A549 (cell line): Measurements from ENCODE around the gene WNT7B. TPM values are rescaled to one million over a fixed set of nuclear protein-coding genes. Genes with fewer than 3 reads are reported as not detected.

ENCODE experiments used
- ATAC-seq, 2 experiments: fragments of 200-7000 bp in 1 of 2; fragments of >200 bp in 1 of 2; cut with Nextera tagmentation in 1 of 2; cut with Tn5 transposase in 1 of 2; 3 replicates each; pipeline versions ENCODE4 v1.8.0 to v1.9.1; 2018 to 2020; ENCODE audit warnings: mild to moderate bottlenecking in 1 of 2, moderate library complexity in 1 of 2
- CTCF ChIA-PET: fragments of 300-600 bp; sonication (Branson Sonifier 250); formaldehyde crosslinking; extraction: SDS; loops from one replicate; lab custom pipeline; 2021; ENCODE audit warnings: antibody characterized with exemption, inconsistent platforms; lab: Yijun Ruan, JAX
- POLR2A ChIA-PET: fragments of 350-600 bp; formaldehyde crosslinking; extraction: SDS; loops from one replicate; lab custom pipeline; 2021; ENCODE audit warnings: antibody characterized with exemption, inconsistent platforms; lab: Yijun Ruan, JAX
- DNase-seq, 2 experiments: peaks; one replicate each; pipeline versions ENCODE4 v3.0.0 to v3.0.0-alpha.2; 2011 to 2016; ENCODE audit warnings: low read depth in 1 of 2, low spot score in 1 of 2
- FAIRE-seq: peaks from 2 replicates; lab custom pipeline; 2011; peaks lifted over from hg19 to GRCh38; lab: Jason Lieb, UNC
- H3K27ac ChIP-seq, 2 experiments: fragments of >200 bp; sonication (Bioruptor Twin); formaldehyde crosslinking; 3 replicates each; pipeline ENCODE4 v1.5.1; 2016 to 2017
- H3K4me1 ChIP-seq: fragments of >200 bp; sonication (Bioruptor Twin); formaldehyde crosslinking; 3 replicates; pipeline ENCODE4 v1.6.1; 2016
- H3K4me2 ChIP-seq: fragments of >200 bp; sonication (Bioruptor Twin); formaldehyde crosslinking; 3 replicates; pipeline ENCODE4 v1.6.1; 2016
- H3K4me3 ChIP-seq: fragments of >200 bp; sonication (Bioruptor Twin); formaldehyde crosslinking; 3 replicates; pipeline ENCODE4 v1.5.1; 2016
- H3K9me3 ChIP-seq: fragments of >200 bp; sonication (Bioruptor Twin); formaldehyde crosslinking; 3 replicates; pipeline ENCODE4 v1.6.1; 2016
- BCL3 ChIP-seq: fragments of >200 bp; sonication (Bioruptor Twin); formaldehyde crosslinking; IDR thresholded peaks from 3 replicates; pipeline ENCODE4 v1.6.1; 2016
- EHMT2 ChIP-seq: fragments of 200-600 bp; sonication (generic); IDR thresholded peaks from 2 replicates; pipeline ENCODE4 v1.6.1; 2016; ENCODE audit warnings: antibody characterized with exemption, low read depth, mild to moderate bottlenecking, moderate library complexity
- ELK1 ChIP-seq: fragments of 150-350 bp; IDR thresholded peaks from 2 replicates; pipeline ENCODE4 v1.6.1; 2014; ENCODE audit warnings: low read depth, mild to moderate bottlenecking, low read length
- ESRRA ChIP-seq: fragments of 150-350 bp; IDR thresholded peaks from 2 replicates; pipeline ENCODE4 v1.6.1; 2014; ENCODE audit warnings: mild to moderate bottlenecking, low read length, borderline replicate concordance
- FOSL2 ChIP-seq, 2 experiments: fragments of 450-650 bp in 1 of 2; fragments of >200 bp in 1 of 2; sonication (Bioruptor Twin) in 1 of 2; formaldehyde crosslinking; IDR thresholded peaks; 2 replicates each; pipeline versions ENCODE4 v1.5.0 to v1.6.1; 2016 to 2020; ENCODE audit warnings: mild to moderate bottlenecking in 1 of 2, moderate library complexity in 1 of 2
- FOXS1 ChIP-seq: fragments of 250-450 bp; sonication (Bioruptor Pico); IDR thresholded peaks from 2 replicates; pipeline ENCODE4 v1.5.0; 2020; ENCODE audit warnings: mild to moderate bottlenecking, moderate library complexity
- GATA3 ChIP-seq: IDR thresholded peaks from 2 replicates; pipeline ENCODE4 v1.6.1; 2012; ENCODE audit warnings: borderline replicate concordance
- HOXA7 ChIP-seq: fragments of 250-450 bp; sonication (Bioruptor Pico); IDR thresholded peaks from 2 replicates; pipeline ENCODE4 v1.5.0; 2020; ENCODE audit warnings: mild to moderate bottlenecking, moderate library complexity
- HOXB5 ChIP-seq: fragments of 250-450 bp; sonication (Bioruptor Pico); IDR thresholded peaks from 2 replicates; pipeline ENCODE4 v1.5.0; 2020; ENCODE audit warnings: mild to moderate bottlenecking, moderate library complexity
- KDM1A ChIP-seq: fragments of 200-600 bp; sonication (generic); IDR thresholded peaks from 2 replicates; pipeline ENCODE4 v1.6.1; 2016; ENCODE audit warnings: low read depth, mild to moderate bottlenecking
- MAX ChIP-seq: IDR thresholded peaks from 2 replicates; pipeline ENCODE4 v1.6.1; 2012
- MYC ChIP-seq: IDR thresholded peaks from 2 replicates; pipeline ENCODE4 v1.6.1; 2012; ENCODE audit warnings: mild to moderate bottlenecking, inconsistent platforms, low read length, improper control_type of control experiment, borderline replicate concordance
- PHF8 ChIP-seq: fragments of 200-600 bp; sonication (generic); IDR thresholded peaks from 2 replicates; pipeline ENCODE4 v1.6.1; 2016; ENCODE audit warnings: low read depth, mild to moderate bottlenecking, antibody characterized with exemption, moderate library complexity, borderline replicate concordance
- POLR2AphosphoS2 ChIP-seq: conservative IDR thresholded peaks from 2 replicates; pipeline ENCODE4 v1.6.1; 2012; ENCODE audit warnings: low read length, improper control_type of control experiment, inconsistent platforms
- SREBF2 ChIP-seq: fragments of 450-650 bp; IDR thresholded peaks from 2 replicates; pipeline ENCODE4 v1.6.1; 2014; ENCODE audit warnings: mild to moderate bottlenecking, moderate library complexity
- TFCP2L1 ChIP-seq: fragments of 250-450 bp; sonication (Bioruptor Pico); IDR thresholded peaks from 2 replicates; pipeline ENCODE4 v1.5.0; 2021; ENCODE audit warnings: mild to moderate bottlenecking
- TP53 ChIP-seq: fragments of 250-450 bp; sonication (Bioruptor Pico); IDR thresholded peaks from 2 replicates; pipeline ENCODE4 v1.5.0; 2021; ENCODE audit warnings: mild to moderate bottlenecking, moderate library complexity
- USF2 ChIP-seq: fragments of 450-650 bp; IDR thresholded peaks from 2 replicates; pipeline ENCODE4 v1.6.1; 2014; ENCODE audit warnings: antibody characterized with exemption
- ZC3H11A ChIP-seq: fragments of 450-650 bp; IDR thresholded peaks from 2 replicates; pipeline ENCODE4 v1.6.1; 2014; ENCODE audit warnings: antibody characterized with exemption, mild to moderate bottlenecking
- ZFP36 ChIP-seq: fragments of 450-650 bp; IDR thresholded peaks from 2 replicates; pipeline ENCODE4 v1.6.1; 2014; ENCODE audit warnings: borderline replicate concordance; ENCODE audit not compliant: partially characterized antibody
- WGBS: methylation state at CpG from one replicate; pipeline ENCODE4 v1.1.6; 2017; ENCODE audit errors: missing lambda C conversion rate; 5-methylcytosine and 5-hydroxymethylcytosine counted together
- polyA plus RNA-seq, 4 experiments: library from polyadenylated mRNA; depleted of rRNA in 3 of 4; stranded (reverse); fragments of >200 nt; fragmentation: RNase III in 1 of 4; extraction: RNeasy Plus Mini Kit Qiagen cat#74134 plus additional on column Dnase treatment in 1 of 4; gene quantifications; 2 replicates in 3 of 4; 3 replicates in 1 of 4; pipeline ENCODE4 v1.2.3, GENCODE V29; 2011 to 2017

Gene WNT7B
- polyA plus RNA-seq, 2 of the 4 experiments (the other 2 are of a cell fraction), result 16.9 to 80.8 TPM

GRCh38 chr22:45878051-45878781 is 98.7 kb downstream of the WNT7B start:
- WGBS, result 79% methylated on average over 22 of the region's 25 CpGs
- H3K27ac ChIP-seq, result no peak overlapping the region
- no peak; a peak in 1 of 6 replicates for ATAC-seq
- no peak for TF ChIP-seq HOXA7 (CRISPR knock-in tag)
- no peak for TF ChIP-seq USF2
- no peak for TF ChIP-seq KDM1A
- no peak for TF ChIP-seq FOXS1 (CRISPR knock-in tag)
- no peak for TF ChIP-seq ZC3H11A
- TF ChIP-seq FOSL2 (IDR thresholded peaks at IDR 0.05), result no peak
- TF ChIP-seq FOSL2 (CRISPR knock-in tag; IDR thresholded peaks at IDR 0.05), result no peak
- H3K4me2 ChIP-seq, result no peak overlapping the region
- no peaks in the 10 kb centered on the region for H3K9me3 ChIP-seq
- H3K4me1 ChIP-seq, result no peaks in the 10 kb centered on the region
- H3K4me3 ChIP-seq, result no peak overlapping the region
- DNase-seq, result no peak
- no peak for FAIRE-seq
- ChIA-PET CTCF (interaction anchor here (0.5 to 4.0 kb wide), 3 partner anchors 14 to 43 kb away, joined by 3 to 17 read pairs (median 3); no protein-coding TSS in a partner anchor), POLR2A (no interaction called here)

- no peak for FAIRE-seq
- no peaks in the 10 kb centered on the region for H3K4me1 ChIP-seq
- CTCF ChIA-PET, result interaction anchor here (4.0 kb wide), 1 partner anchor 14 kb away, joined by 17 read pairs; no protein-coding TSS in a partner anchor
Measured at GRCh38 chr22:45877651-45878050, 99.3 kb downstream of the WNT7B start.

GRCh38 chr22:45877036-45877380 is 100.0 kb downstream of the WNT7B start:
- ATAC-seq, result no peak
- Histone ChIP-seq H3K4me2 (no peak overlapping the region), H3K4me1 (no peaks in the 10 kb centered on the region), H3K27ac (no peak overlapping the region), H3K9me3 (peaks cover 8% of the 10 kb centered on the region; the same call in 2 of the 3 replicates), H3K4me3 (no peak overlapping the region)
- POLR2A ChIA-PET, result no interaction called here
- no peak for DNase-seq
- TF ChIP-seq BCL3 (no peak), POLR2AphosphoS2 (no peak), SREBF2 (no peak), MAX (no peak), ESRRA (no peak), HOXB5 (CRISPR knock-in tag) (no peak), TFCP2L1 (CRISPR knock-in tag) (no peak), ELK1 (no peak), GATA3 (no peak), ZC3H11A (no peak)
- TF ChIP-seq, all 56 proteins: peak for 0
- FAIRE-seq, result no peak
- 63% methylated on average over 3 of the region's 3 CpGs for WGBS
- CTCF ChIA-PET, result interaction anchor here (4.0 kb wide), 1 partner anchor 13 kb away, joined by 17 read pairs; no protein-coding TSS in a partner anchor

More at GRCh38 chr22:45877651-45878050, 99.3 kb downstream of the WNT7B start:
- Histone ChIP-seq H3K9me3 (peaks cover 3% of the 10 kb centered on the region; the same call in 1 of the 3 replicates), H3K4me3 (no peak overlapping the region)
- 94% methylated on average over 16 of the region's 18 CpGs for WGBS
- no peak for TF ChIP-seq HOXB5 (CRISPR knock-in tag)
- no peak for TF ChIP-seq TP53
- TF ChIP-seq ZFP36, result no peak
- no peak for TF ChIP-seq EHMT2
- no peak for TF ChIP-seq ELK1
- no peak for TF ChIP-seq MYC
- TF ChIP-seq PHF8, result no peak
- TF ChIP-seq, all 56 proteins: peak for 0
- DNase-seq, result no peak
- Histone ChIP-seq H3K27ac (no peak overlapping the region), H3K4me2 (no peak overlapping the region)
- ATAC-seq, result no peak
- POLR2A ChIA-PET, result no interaction called here
